ENCODE measurements around the gene CACNA1C. TPM values are rescaled to one million over a fixed set of nuclear protein-coding genes. Genes with fewer than 3 reads are reported as not detected.
A peak's percentile ranks its signal among the peaks of the same experiment; 100 is the strongest.

CACNA1C gene
- total and polyA plus RNA-seq, 5 donors from 2014 or later: 0.02 to 0.14 (median 0.10) TPM

DNA sequence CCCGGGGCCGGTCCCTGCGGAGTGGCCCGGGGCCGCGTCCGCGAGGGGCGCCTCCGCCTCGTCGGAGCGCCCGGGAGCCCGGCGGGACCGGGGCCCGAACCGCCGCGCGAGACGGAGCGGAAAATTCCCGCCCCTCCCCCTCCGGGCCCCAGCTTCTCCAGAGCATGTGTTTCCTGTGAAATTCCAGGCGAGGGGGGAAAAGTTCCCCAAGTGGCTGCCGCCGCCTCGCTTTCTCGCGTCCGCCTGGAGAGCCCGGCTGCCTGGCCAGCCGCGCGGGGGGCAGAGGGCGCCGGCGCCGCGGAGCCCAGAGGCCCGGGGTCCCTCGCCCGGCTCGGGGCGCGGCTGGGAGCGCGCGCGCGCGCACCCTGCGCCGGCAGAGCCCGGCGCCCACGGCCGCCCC lies 904 bp downstream of the CACNA1C start:
- no peak overlapping the region for H3K4me3 Mint-ChIP-seq
- peaks cover 73% of the 10 kb centered on the region for H3K27me3 Mint-ChIP-seq
- Histone ChIP-seq H3K4me1 (ENCODE audit: control insufficient read depth, insufficient read depth, low read length, poor library complexity, severe bottlenecking) (peaks cover 15% of the 10 kb centered on the region), H3K9me3 (ENCODE audit: control insufficient read depth in 2 of 2, low read length in 2 of 2) (no peaks in the 10 kb centered on the region), H3K27ac (ENCODE audit: insufficient read depth, low read length, poor library complexity, severe bottlenecking) (no peak overlapping the region), H3K4me3 (ENCODE audit: low read depth, low read length) (no peak overlapping the region), H3K27me3 (ENCODE audit: control insufficient read depth, insufficient read depth, low read length) (peaks cover 46% of the 10 kb centered on the region), H3K36me3 (ENCODE audit: control insufficient read depth, insufficient read depth, low read length) (no peaks in the 10 kb centered on the region)
- no peak for ATAC-seq (ENCODE audit: low read depth in 2 of 2)
- DNase-seq: no peak
- H3K36me3 Mint-ChIP-seq: no peaks in the 10 kb centered on the region
- H3K9me3 Mint-ChIP-seq: peaks cover 0 to 4% (median 0%) of the 10 kb centered on the region in 7 donors
- H3K4me1 Mint-ChIP-seq: peaks cover 0 to 25% (median 6%) of the 10 kb centered on the region in 4 donors
- no peak overlapping the region for H3K27ac Mint-ChIP-seq

DNA sequence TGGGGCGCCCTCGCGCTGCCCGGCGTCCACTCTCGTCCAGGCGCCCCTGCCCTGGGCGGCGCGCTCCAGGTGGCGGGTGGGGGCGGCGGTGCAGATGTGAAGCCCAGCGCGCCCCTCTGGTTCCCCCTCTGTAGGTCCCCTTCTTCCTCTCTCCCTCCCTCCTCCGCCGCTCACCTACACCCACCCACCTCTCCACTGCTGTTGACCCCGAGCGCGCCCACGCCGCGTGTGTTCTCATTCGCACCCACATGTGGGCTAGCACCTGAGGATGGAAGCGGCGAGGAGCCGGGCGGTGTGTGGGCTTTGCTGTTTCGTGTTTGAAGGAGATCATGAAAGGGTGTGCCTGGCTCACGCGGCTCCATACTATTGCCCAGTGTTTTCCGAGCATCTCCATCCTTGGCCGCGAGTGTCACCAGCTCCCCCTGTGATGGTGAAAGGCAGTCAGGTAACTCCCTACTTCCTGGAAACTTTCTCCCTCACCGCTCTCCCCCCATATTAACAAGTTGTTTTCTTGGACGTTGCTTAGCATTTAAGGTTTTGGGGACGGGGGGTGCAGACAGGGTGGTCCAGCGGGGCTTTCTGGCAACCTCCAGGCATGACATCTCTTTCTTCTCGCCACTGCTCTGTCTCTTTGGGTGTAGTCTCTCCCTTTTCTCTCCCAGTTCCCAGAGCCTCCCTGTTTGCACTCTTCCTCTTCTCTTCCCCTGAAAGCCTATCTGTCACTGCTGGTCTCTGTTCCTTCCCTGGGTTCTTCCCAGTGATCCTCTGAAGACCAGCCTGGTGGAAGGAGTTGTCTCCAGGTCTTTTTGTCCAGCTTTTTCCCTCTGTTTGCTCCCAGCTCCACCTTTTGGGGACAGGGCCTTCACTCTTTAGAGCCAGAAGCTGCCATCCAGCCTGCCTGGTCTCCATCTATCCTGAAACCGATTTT lies 1.6 kb downstream of the CACNA1C start:
- Histone ChIP-seq H3K9me3 (ENCODE audit: control insufficient read depth in 2 of 2, low read length in 2 of 2) (no peaks in the 10 kb centered on the region), H3K4me3 (ENCODE audit: low read depth, low read length) (no peak overlapping the region), H3K27ac (ENCODE audit: insufficient read depth, low read length, poor library complexity, severe bottlenecking) (no peak overlapping the region), H3K4me1 (ENCODE audit: control insufficient read depth, insufficient read depth, low read length, poor library complexity, severe bottlenecking) (peaks cover 15% of the 10 kb centered on the region), H3K27me3 (ENCODE audit: control insufficient read depth, insufficient read depth, low read length) (peaks cover 44% of the 10 kb centered on the region), H3K36me3 (ENCODE audit: control insufficient read depth, insufficient read depth, low read length) (no peaks in the 10 kb centered on the region)
- Mint-ChIP-seq H3K4me1 (peaks cover 0 to 25% (median 6%) of the 10 kb centered on the region in 4 donors), H3K27ac (no peak overlapping the region), H3K4me3 (peak overlapping the region; percentile 8 to 89 (median 70)), H3K9me3 (peaks cover 0 to 4% (median 0%) of the 10 kb centered on the region in 7 donors), H3K27me3 (peaks cover 73% of the 10 kb centered on the region), H3K36me3 (no peaks in the 10 kb centered on the region)
- ATAC-seq (ENCODE audit: low read depth in 2 of 2): no peak
- DNase-seq: no peak

DNA sequence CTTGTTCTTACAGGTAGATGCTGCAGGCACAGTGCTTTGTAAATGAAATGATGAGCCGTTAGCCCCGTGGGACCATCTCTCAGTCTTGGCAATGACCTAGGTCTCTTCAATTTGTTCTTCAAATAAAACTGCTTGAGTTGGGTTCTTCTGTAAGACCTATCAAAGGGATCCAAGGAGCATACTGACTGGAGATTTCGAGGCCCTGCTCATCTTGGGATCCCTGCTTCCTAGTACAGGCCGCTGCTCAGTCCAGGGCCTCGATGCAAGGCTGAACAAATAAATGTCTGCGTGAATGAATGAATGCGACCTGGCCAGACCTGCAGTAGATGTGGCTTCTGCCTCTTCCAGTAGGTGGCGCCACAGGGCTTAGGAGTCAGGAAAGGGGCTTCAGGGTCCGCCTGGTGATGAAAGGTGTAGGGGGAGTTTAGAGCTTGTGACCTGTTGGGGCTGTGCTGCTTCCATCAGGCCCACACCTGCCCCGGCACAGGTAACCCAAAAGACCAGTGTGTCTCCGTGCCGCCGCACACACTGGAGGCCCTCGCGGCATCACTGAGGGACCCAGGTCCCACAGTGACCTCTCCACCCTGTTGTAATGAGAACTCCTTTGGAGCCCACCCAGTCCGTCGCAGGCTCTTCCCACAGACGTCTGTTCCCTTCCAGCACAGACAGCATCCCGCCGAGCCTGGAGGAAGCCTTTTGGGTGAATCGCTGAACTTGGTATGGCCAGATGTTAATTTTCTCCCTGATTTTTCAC lies 4.4 kb downstream of the CACNA1C start:
- ATAC-seq (ENCODE audit: low read depth in 2 of 2): no peak
- H3K27me3 ChIP-seq (ENCODE audit: control insufficient read depth, insufficient read depth, low read length): peaks cover 27% of the 10 kb centered on the region
- no peak overlapping the region for H3K27ac ChIP-seq (ENCODE audit: insufficient read depth, low read length, poor library complexity, severe bottlenecking)
- peaks cover 60% of the 10 kb centered on the region for H3K27me3 Mint-ChIP-seq
- DNase-seq: peak in 1 of 3 donors; percentile 39
- no peaks in the 10 kb centered on the region for H3K36me3 ChIP-seq (ENCODE audit: control insufficient read depth, insufficient read depth, low read length)
- H3K27ac Mint-ChIP-seq: no peak overlapping the region
- H3K4me3 ChIP-seq (ENCODE audit: low read depth, low read length): no peak overlapping the region
- H3K4me3 Mint-ChIP-seq: no peak overlapping the region
- H3K9me3 Mint-ChIP-seq: peaks cover 0 to 1% (median 0%) of the 10 kb centered on the region in 7 donors
- peaks cover 11% of the 10 kb centered on the region for H3K4me1 ChIP-seq (ENCODE audit: control insufficient read depth, insufficient read depth, low read length, poor library complexity, severe bottlenecking)
- H3K36me3 Mint-ChIP-seq: no peaks in the 10 kb centered on the region
- no peaks in the 10 kb centered on the region for H3K9me3 ChIP-seq (ENCODE audit: control insufficient read depth in 2 of 2, low read length in 2 of 2)
- H3K4me1 Mint-ChIP-seq: peaks cover 0 to 14% (median 7%) of the 10 kb centered on the region in 4 donors

DNA sequence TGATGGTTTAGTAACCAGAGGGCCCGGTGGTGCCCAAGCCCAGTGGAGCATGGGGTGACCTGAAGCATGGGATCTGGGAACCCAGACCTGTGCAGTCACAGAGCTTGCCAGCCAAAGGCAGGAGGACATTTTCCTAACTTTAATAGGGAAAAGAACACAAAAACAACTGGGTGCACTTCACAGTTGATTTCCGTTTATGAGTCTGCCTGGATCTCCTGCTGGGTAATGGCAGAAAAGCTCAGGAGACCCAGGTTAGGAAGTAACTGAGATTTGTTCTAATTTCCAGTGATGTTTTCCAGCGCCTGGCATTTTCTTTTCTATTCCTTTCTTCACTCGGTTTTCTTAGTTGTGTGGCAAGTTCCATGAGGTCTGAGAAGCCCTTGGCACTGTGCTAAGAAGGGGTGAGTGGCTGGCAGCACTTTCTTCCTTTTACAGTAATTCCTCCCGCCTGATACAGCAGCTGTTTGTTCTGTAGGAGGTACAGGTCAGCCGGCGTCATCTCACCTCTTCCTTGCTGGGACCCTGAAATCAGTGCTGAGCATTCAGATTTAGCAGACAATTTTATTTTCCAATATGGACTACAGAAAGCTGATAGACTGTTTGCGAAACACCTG lies 5.1 kb downstream of the CACNA1C start:
- Histone ChIP-seq H3K9me3 (ENCODE audit: control insufficient read depth in 2 of 2, low read length in 2 of 2) (no peaks in the 10 kb centered on the region), H3K27ac (ENCODE audit: insufficient read depth, low read length, poor library complexity, severe bottlenecking) (no peak overlapping the region), H3K4me3 (ENCODE audit: low read depth, low read length) (no peak overlapping the region), H3K36me3 (ENCODE audit: control insufficient read depth, insufficient read depth, low read length) (no peaks in the 10 kb centered on the region), H3K27me3 (ENCODE audit: control insufficient read depth, insufficient read depth, low read length) (peaks cover 27% of the 10 kb centered on the region), H3K4me1 (ENCODE audit: control insufficient read depth, insufficient read depth, low read length, poor library complexity, severe bottlenecking) (peaks cover 10% of the 10 kb centered on the region)
- no peak overlapping the region for H3K27ac Mint-ChIP-seq
- peaks cover 0 to 14% (median 6%) of the 10 kb centered on the region in 4 donors for H3K4me1 Mint-ChIP-seq
- H3K27me3 Mint-ChIP-seq: peaks cover 60% of the 10 kb centered on the region
- ATAC-seq (ENCODE audit: low read depth in 2 of 2): no peak
- DNase-seq: no peak
- peaks cover 0 to 1% (median 0%) of the 10 kb centered on the region in 7 donors for H3K9me3 Mint-ChIP-seq
- no peaks in the 10 kb centered on the region for H3K36me3 Mint-ChIP-seq
- H3K4me3 Mint-ChIP-seq: no peak overlapping the region

DNA sequence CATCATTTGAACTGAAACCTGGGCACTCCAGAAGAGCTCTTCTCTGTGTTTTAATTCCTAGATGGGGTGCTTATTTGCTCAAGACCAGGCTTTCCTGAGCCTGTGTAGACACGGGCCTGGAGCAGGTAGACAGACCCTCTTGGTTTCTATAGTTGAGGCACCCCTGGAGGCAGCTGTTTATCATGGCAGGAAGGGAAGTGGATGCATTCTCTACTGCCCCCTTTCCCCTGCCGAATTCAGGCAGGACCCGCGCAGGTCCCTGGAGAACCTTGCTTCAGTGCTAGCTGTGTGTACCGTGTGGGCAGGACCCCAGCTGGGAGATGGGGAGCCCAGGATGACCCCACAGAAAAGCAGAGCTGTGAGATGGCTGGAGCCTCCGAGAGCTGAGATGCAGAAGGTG lies 6.0 kb downstream of the CACNA1C start:
- no peaks in the 10 kb centered on the region for H3K36me3 ChIP-seq (ENCODE audit: control insufficient read depth, insufficient read depth, low read length)
- H3K36me3 Mint-ChIP-seq: no peaks in the 10 kb centered on the region
- no peak overlapping the region for H3K4me3 ChIP-seq (ENCODE audit: low read depth, low read length)
- no peak overlapping the region for H3K4me3 Mint-ChIP-seq
- H3K27me3 ChIP-seq (ENCODE audit: control insufficient read depth, insufficient read depth, low read length): peaks cover 27% of the 10 kb centered on the region
- H3K27ac Mint-ChIP-seq: no peak overlapping the region
- DNase-seq (no peak), ATAC-seq (ENCODE audit: low read depth in 2 of 2) (no peak)
- peaks cover 3% of the 10 kb centered on the region for H3K4me1 ChIP-seq (ENCODE audit: control insufficient read depth, insufficient read depth, low read length, poor library complexity, severe bottlenecking)
- H3K9me3 ChIP-seq (ENCODE audit: control insufficient read depth in 2 of 2, low read length in 2 of 2): no peaks in the 10 kb centered on the region
- H3K27ac ChIP-seq (ENCODE audit: insufficient read depth, low read length, poor library complexity, severe bottlenecking): no peak overlapping the region
- peaks cover 0 to 1% (median 0%) of the 10 kb centered on the region in 7 donors for H3K9me3 Mint-ChIP-seq
- peaks cover 4 to 18% (median 9%) of the 10 kb centered on the region in 4 donors for H3K4me1 Mint-ChIP-seq
- peaks cover 60% of the 10 kb centered on the region for H3K27me3 Mint-ChIP-seq

DNA sequence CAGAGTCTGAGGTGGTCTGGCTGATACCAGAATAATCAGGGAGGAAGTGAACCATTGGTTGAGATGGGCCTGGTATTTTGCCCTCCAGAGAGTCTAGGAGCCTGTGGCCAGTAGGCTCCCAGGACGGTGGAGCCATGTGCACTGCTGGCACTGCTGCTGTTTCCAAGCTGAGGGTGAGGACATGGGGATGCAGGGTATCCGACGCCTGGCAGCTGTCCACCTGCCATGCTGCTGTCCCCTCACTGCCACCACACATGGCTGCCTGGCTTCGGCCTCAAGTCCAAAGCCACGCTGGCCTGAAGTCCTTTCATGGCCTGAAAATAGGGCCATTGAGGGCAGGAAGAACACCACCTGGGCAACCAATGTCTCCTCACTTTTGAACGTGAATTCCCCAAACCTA lies 8.6 kb downstream of the CACNA1C start:
- peaks cover 7% of the 10 kb centered on the region for H3K27me3 ChIP-seq (ENCODE audit: control insufficient read depth, insufficient read depth, low read length)
- peaks cover 0 to 4% (median 0%) of the 10 kb centered on the region in 7 donors for H3K9me3 Mint-ChIP-seq
- ATAC-seq (ENCODE audit: low read depth in 2 of 2): no peak
- no peak overlapping the region for H3K27ac Mint-ChIP-seq
- no peak overlapping the region for H3K27ac ChIP-seq (ENCODE audit: insufficient read depth, low read length, poor library complexity, severe bottlenecking)
- H3K4me3 Mint-ChIP-seq: no peak overlapping the region
- H3K4me1 Mint-ChIP-seq: peaks cover 9 to 18% (median 16%) of the 10 kb centered on the region in 4 donors
- peaks cover 48% of the 10 kb centered on the region for H3K27me3 Mint-ChIP-seq
- no peak for DNase-seq
- H3K4me1 ChIP-seq (ENCODE audit: control insufficient read depth, insufficient read depth, low read length, poor library complexity, severe bottlenecking): peaks cover 8% of the 10 kb centered on the region
- no peaks in the 10 kb centered on the region for H3K9me3 ChIP-seq (ENCODE audit: control insufficient read depth in 2 of 2, low read length in 2 of 2)
- H3K36me3 Mint-ChIP-seq: no peaks in the 10 kb centered on the region
- H3K36me3 ChIP-seq (ENCODE audit: control insufficient read depth, insufficient read depth, low read length): no peaks in the 10 kb centered on the region
- no peak overlapping the region for H3K4me3 ChIP-seq (ENCODE audit: low read depth, low read length)

DNA sequence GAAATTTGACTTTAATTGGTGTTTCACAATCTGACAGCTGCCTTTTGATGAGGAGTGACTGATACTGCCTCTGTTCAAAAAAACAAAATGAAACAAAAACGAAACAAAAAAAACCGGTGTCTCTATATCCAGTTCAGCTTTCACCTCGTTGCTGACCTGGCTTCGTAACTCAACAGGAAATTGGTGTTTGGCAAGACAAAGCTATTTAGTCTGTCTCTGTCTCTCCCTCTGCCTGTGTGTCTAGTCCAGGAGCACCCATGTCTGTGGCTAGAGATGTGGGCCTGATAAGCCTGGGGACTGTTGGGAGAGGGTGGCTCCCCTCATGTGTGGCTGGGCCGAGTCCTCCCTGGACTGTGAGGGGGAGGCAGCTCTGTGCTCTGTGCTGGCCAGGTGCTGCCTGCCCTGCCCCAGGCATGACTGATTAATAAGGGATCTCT lies 11.3 kb downstream of the CACNA1C start:
- peaks cover 9 to 18% (median 16%) of the 10 kb centered on the region in 4 donors for H3K4me1 Mint-ChIP-seq
- DNase-seq (peak in 2 of 3 donors; percentile 41 to 83), ATAC-seq (ENCODE audit: low read depth in 2 of 2) (peak; percentile 77 to 86)
- H3K9me3 ChIP-seq (ENCODE audit: control insufficient read depth in 2 of 2, low read length in 2 of 2): no peaks in the 10 kb centered on the region
- no peaks in the 10 kb centered on the region for H3K36me3 ChIP-seq (ENCODE audit: control insufficient read depth, insufficient read depth, low read length)
- H3K4me1 ChIP-seq (ENCODE audit: control insufficient read depth, insufficient read depth, low read length, poor library complexity, severe bottlenecking): peaks cover 8% of the 10 kb centered on the region
- no peaks in the 10 kb centered on the region for H3K27me3 ChIP-seq (ENCODE audit: control insufficient read depth, insufficient read depth, low read length)
- peak overlapping the region; percentile 23 to 84 (median 77) for H3K4me3 Mint-ChIP-seq
- H3K9me3 Mint-ChIP-seq: peaks cover 0 to 4% (median under 1%) of the 10 kb centered on the region in 7 donors
- H3K36me3 Mint-ChIP-seq: no peaks in the 10 kb centered on the region
- H3K27ac ChIP-seq (ENCODE audit: insufficient read depth, low read length, poor library complexity, severe bottlenecking): peak overlapping the region; percentile 64
- peaks cover 23% of the 10 kb centered on the region for H3K27me3 Mint-ChIP-seq
- peak overlapping the region; percentile 91 to 93 (median 92) for H3K27ac Mint-ChIP-seq
- H3K4me3 ChIP-seq (ENCODE audit: low read depth, low read length): peak overlapping the region; percentile 85
